HUES48 (cell line): ENCODE measurements around the gene RBMS1.

ENCODE experiments used
- H3K27ac ChIP-seq: one replicate; pipeline ENCODE4 v1.7.0; 2013; ENCODE audit warnings: low read depth, low read length, inconsistent platforms
- H3K27me3 ChIP-seq: 2 replicates; pipeline ENCODE4 v1.6.1; 2013; ENCODE audit warnings: mild to moderate bottlenecking, low read length; ENCODE audit not compliant: control insufficient read depth, insufficient read depth
- H3K36me3 ChIP-seq: 2 replicates; pipeline ENCODE4 v1.6.1; 2013; ENCODE audit warnings: low read length; ENCODE audit not compliant: control insufficient read depth, insufficient read depth
- H3K4me1 ChIP-seq: 2 replicates; pipeline ENCODE4 v1.6.1; 2013; ENCODE audit warnings: mild to moderate bottlenecking, low read length; ENCODE audit not compliant: control insufficient read depth, insufficient read depth
- H3K4me3 ChIP-seq: 2 replicates; pipeline ENCODE4 v1.5.1; 2013; ENCODE audit warnings: mild to moderate bottlenecking, low read depth, low read length
- H3K9ac ChIP-seq: 2 replicates; pipeline ENCODE4 v1.6.1; 2013; ENCODE audit warnings: mild to moderate bottlenecking, low read depth, low read length, moderate library complexity
- H3K9me3 ChIP-seq: 2 replicates; pipeline ENCODE4 v1.6.1; 2013; ENCODE audit warnings: low read length; ENCODE audit not compliant: control insufficient read depth, insufficient read depth

Gene RBMS1

GRCh38 chr2:160433466-160434140 is 60.0 kb downstream of the RBMS1 start:
- Histone ChIP-seq H3K9ac (no peak overlapping the region), H3K4me1 (0 out of 2 replicates have a peak, but pooled peaks cover 4% of the 10 kb centered on the region), H3K9me3 (no peaks in the 10 kb centered on the region), H3K4me3 (no peak overlapping the region), H3K27ac (no peak overlapping the region), H3K27me3 (no peaks in the 10 kb centered on the region), H3K36me3 (no peaks in the 10 kb centered on the region)

GRCh38 chr2:160432633-160433032 is 61.0 kb downstream of the RBMS1 start:
- no peak overlapping the region for H3K9ac ChIP-seq
- H3K27me3 ChIP-seq: no peaks in the 10 kb centered on the region
- no peaks in the 10 kb centered on the region for H3K9me3 ChIP-seq
- no peak overlapping the region for H3K4me3 ChIP-seq
- H3K36me3 ChIP-seq: no peaks in the 10 kb centered on the region
- H3K4me1 ChIP-seq: peaks cover 10% of the 10 kb centered on the region; the same call in 1 of the 2 replicates
- no peak overlapping the region for H3K27ac ChIP-seq

- Histone ChIP-seq H3K9me3 (no peaks in the 10 kb centered on the region), H3K9ac (no peak overlapping the region), H3K27ac (no peak overlapping the region), H3K36me3 (no peaks in the 10 kb centered on the region), H3K27me3 (no peaks in the 10 kb centered on the region), H3K4me1 (peaks cover 18% of the 10 kb centered on the region; the same call in 1 of the 2 replicates), H3K4me3 (no peak overlapping the region)
These were observed 62.2 kb downstream of the RBMS1 start for GRCh38 chr2:160431441-160431840.

- Histone ChIP-seq H3K9me3 (no peaks in the 10 kb centered on the region), H3K27ac (no peak overlapping the region), H3K9ac (no peak overlapping the region), H3K27me3 (no peaks in the 10 kb centered on the region), H3K4me3 (no peak overlapping the region), H3K36me3 (no peaks in the 10 kb centered on the region), H3K4me1 (peaks cover 18% of the 10 kb centered on the region; the same call in 1 of the 2 replicates)
These were observed 63.6 kb downstream of the RBMS1 start for GRCh38 chr2:160430001-160430344.

- H3K9me3 ChIP-seq: no peaks in the 10 kb centered on the region
- H3K9ac ChIP-seq: no peak overlapping the region
- H3K36me3 ChIP-seq: no peaks in the 10 kb centered on the region
- H3K27me3 ChIP-seq: no peaks in the 10 kb centered on the region
- H3K4me1 ChIP-seq: peaks cover 18% of the 10 kb centered on the region; the same call in 1 of the 2 replicates
- H3K27ac ChIP-seq: no peak overlapping the region
- no peak overlapping the region for H3K4me3 ChIP-seq
These were observed 64.2 kb downstream of the RBMS1 start for GRCh38 chr2:160429248-160430000.

GRCh38 chr2:160428405-160428763 is 65.2 kb downstream of the RBMS1 start:
- H3K4me1 ChIP-seq: peaks cover 18% of the 10 kb centered on the region; the same call in 1 of the 2 replicates
- no peak overlapping the region for H3K27ac ChIP-seq
- H3K4me3 ChIP-seq: no peak overlapping the region
- no peaks in the 10 kb centered on the region for H3K9me3 ChIP-seq
- H3K9ac ChIP-seq: no peak overlapping the region
- H3K27me3 ChIP-seq: no peaks in the 10 kb centered on the region
- H3K36me3 ChIP-seq: no peaks in the 10 kb centered on the region

- H3K4me1 ChIP-seq: peaks cover 18% of the 10 kb centered on the region; the same call in 1 of the 2 replicates
- H3K9me3 ChIP-seq: no peaks in the 10 kb centered on the region
- H3K27ac ChIP-seq: no peak overlapping the region
- H3K36me3 ChIP-seq: no peaks in the 10 kb centered on the region
- H3K9ac ChIP-seq: no peak overlapping the region
- no peaks in the 10 kb centered on the region for H3K27me3 ChIP-seq
- no peak overlapping the region for H3K4me3 ChIP-seq
These were observed 65.8 kb downstream of the RBMS1 start for GRCh38 chr2:160427629-160428404.

- Histone ChIP-seq H3K9ac (no peak overlapping the region), H3K4me1 (peaks cover 14% of the 10 kb centered on the region; the same call in 1 of the 2 replicates), H3K9me3 (no peaks in the 10 kb centered on the region), H3K27me3 (no peaks in the 10 kb centered on the region), H3K27ac (no peak overlapping the region), H3K36me3 (no peaks in the 10 kb centered on the region), H3K4me3 (no peak overlapping the region)
These were observed 67.0 kb downstream of the RBMS1 start for GRCh38 chr2:160426604-160427003.

GRCh38 chr2:160425434-160426151 is 68.0 kb downstream of the RBMS1 start:
- Histone ChIP-seq H3K9me3 (no peaks in the 10 kb centered on the region), H3K36me3 (no peaks in the 10 kb centered on the region), H3K9ac (no peak overlapping the region), H3K27ac (no peak overlapping the region), H3K4me3 (no peak overlapping the region), H3K4me1 (peaks cover 16% of the 10 kb centered on the region; the same call in 1 of the 2 replicates), H3K27me3 (no peaks in the 10 kb centered on the region)

GRCh38 chr2:160423126-160423525 is 70.5 kb downstream of the RBMS1 start:
- Histone ChIP-seq H3K27ac (no peak overlapping the region), H3K27me3 (no peaks in the 10 kb centered on the region), H3K4me3 (no peak overlapping the region), H3K9me3 (no peaks in the 10 kb centered on the region), H3K9ac (no peak overlapping the region), H3K36me3 (no peaks in the 10 kb centered on the region), H3K4me1 (peaks cover 32% of the 10 kb centered on the region)
